OCI-LY3 (cell line): ENCODE results near the gene SPOCK3.

ENCODE experiments used
- H2AFZ ChIP-seq: fragments of 200-600, 300-600 bp; shearing (Covaris generic); 2 replicates; pipeline ENCODE4 v1.6.0; 2014; ENCODE audit warnings: antibody characterized with exemption, low read depth, low read length
- H3K27ac ChIP-seq: fragments of 200-600, 300-600 bp; sonication (generic); 2 replicates; pipeline ENCODE4 v1.5.1; 2014; ENCODE audit warnings: mild to moderate bottlenecking, low read length, moderate library complexity, mixed read lengths
- H3K27me3 ChIP-seq: fragments of 200-600, 300-600 bp; sonication (generic); 2 replicates; pipeline ENCODE4 v1.6.1; 2014; ENCODE audit warnings: low read depth, low read length, mixed read lengths
- H3K36me3 ChIP-seq: fragments of 200-600, 300-600 bp; sonication (generic); replicated peaks from 2 replicates; pipeline ENCODE3; 2014; ENCODE audit warnings: low read depth, low read length, mixed read lengths
- H3K4me1 ChIP-seq: fragments of 300-600, 200-600 bp; sonication (generic); 2 replicates; pipeline ENCODE4 v1.6.1; 2014; ENCODE audit warnings: low read length, mixed read lengths
- H3K4me2 ChIP-seq: fragments of 200-600, 300-600 bp; sonication (generic); 2 replicates; pipeline ENCODE4 v1.6.1; 2014; ENCODE audit warnings: low read length, mixed read lengths
- H3K4me3 ChIP-seq: fragments of 300-600, 200-600 bp; sonication (generic); 2 replicates; pipeline ENCODE4 v1.5.1; 2014; ENCODE audit warnings: antibody characterized with exemption, mild to moderate bottlenecking, low read length, moderate library complexity
- H3K79me2 ChIP-seq: fragments of 300-600, 200-600 bp; shearing (Covaris generic); 2 replicates; pipeline ENCODE4 v1.6.1; 2014; ENCODE audit warnings: mild to moderate bottlenecking, low read length, mixed read lengths
- H3K9ac ChIP-seq: fragments of 300-600, 200-600 bp; shearing (Covaris generic); 2 replicates; pipeline ENCODE4 v1.6.0; 2014; ENCODE audit warnings: mild to moderate bottlenecking, low read length, moderate library complexity
- H3K9me3 ChIP-seq: fragments of 200-600, 300-600 bp; shearing (Covaris generic); 2 replicates; pipeline ENCODE4 v1.6.1; 2014; ENCODE audit warnings: low read length, mixed read lengths; ENCODE audit not compliant: insufficient read depth
- H4K20me1 ChIP-seq: fragments of 200-600, 300-600 bp; sonication (generic); 2 replicates; pipeline ENCODE4 v1.6.1; 2016; ENCODE audit warnings: low read length, mixed read lengths; ENCODE audit not compliant: insufficient read depth
- CTCF ChIP-seq: fragments of 200-600, 300-600 bp; sonication (generic); IDR thresholded peaks from 2 replicates; pipeline ENCODE4 v1.5.1; 2014; ENCODE audit warnings: antibody characterized with exemption, low read length, low read depth
- EZH2phosphoT487 ChIP-seq: fragments of 200-600 bp; shearing (Covaris generic); IDR thresholded peaks from 2 replicates; pipeline ENCODE4 v1.6.1; 2018; ENCODE audit warnings: antibody characterized with exemption, mixed run types, low read depth

SPOCK3 gene

GRCh38 chr4:166822386-166822785 lies 411.9 kb downstream of the SPOCK3 start:
- Histone ChIP-seq H3K36me3 (peaks cover 5% of the 10 kb centered on the region), H3K4me3 (no peak overlapping the region)

GRCh38 chr4:166816890-166817289 lies 417.4 kb downstream of the SPOCK3 start:
- Histone ChIP-seq H4K20me1 (no peaks in the 10 kb centered on the region), H3K27me3 (no peaks in the 10 kb centered on the region), H3K4me2 (no peak overlapping the region), H3K36me3 (peaks cover 5% of the 10 kb centered on the region), H3K9ac (no peak overlapping the region), H3K4me3 (no peak overlapping the region), H3K9me3 (peaks cover 3% of the 10 kb centered on the region; the same call in 1 of the 2 replicates), H3K79me2 (no peaks in the 10 kb centered on the region), H3K27ac (no peak overlapping the region), H3K4me1 (peaks cover 20% of the 10 kb centered on the region), H2AFZ (peak overlapping the region; percentile 15)
- no peak for TF ChIP-seq CTCF
- TF ChIP-seq EZH2phosphoT487 = no peak

More at GRCh38 chr4:166822386-166822785, 411.9 kb downstream of the SPOCK3 start:
- Histone ChIP-seq H3K79me2 (no peaks in the 10 kb centered on the region), H4K20me1 (no peaks in the 10 kb centered on the region), H3K27me3 (no peaks in the 10 kb centered on the region), H3K9ac (no peak overlapping the region), H2AFZ (no peak overlapping the region), H3K4me1 (peaks cover 21% of the 10 kb centered on the region), H3K9me3 (peaks cover 3% of the 10 kb centered on the region; the same call in 1 of the 2 replicates), H3K4me2 (no peak overlapping the region), H3K27ac (no peak overlapping the region)
- TF ChIP-seq EZH2phosphoT487 = no peak
- TF ChIP-seq CTCF = no peak

GRCh38 chr4:166808380-166808779 lies 425.9 kb downstream of the SPOCK3 start:
- no peak overlapping the region for H2AFZ ChIP-seq
- no peaks in the 10 kb centered on the region for H4K20me1 ChIP-seq
- H3K4me3 ChIP-seq = no peak overlapping the region
- H3K79me2 ChIP-seq = no peaks in the 10 kb centered on the region
- H3K9me3 ChIP-seq = no peaks in the 10 kb centered on the region
- no peak overlapping the region for H3K9ac ChIP-seq
- no peak overlapping the region for H3K4me2 ChIP-seq
- H3K27ac ChIP-seq = no peak overlapping the region
- H3K4me1 ChIP-seq = no peaks in the 10 kb centered on the region
- no peaks in the 10 kb centered on the region for H3K36me3 ChIP-seq
- TF ChIP-seq EZH2phosphoT487 (no peak), CTCF (no peak)
- H3K27me3 ChIP-seq = no peaks in the 10 kb centered on the region

- H3K4me2 ChIP-seq = no peak overlapping the region
- H3K4me1 ChIP-seq = peaks cover 3% of the 10 kb centered on the region; the same call in 1 of the 2 replicates
- no peaks in the 10 kb centered on the region for H3K9me3 ChIP-seq
- no peaks in the 10 kb centered on the region for H4K20me1 ChIP-seq
- TF ChIP-seq EZH2phosphoT487 (no peak), CTCF (no peak)
- no peaks in the 10 kb centered on the region for H3K27me3 ChIP-seq
- H3K4me3 ChIP-seq = no peak overlapping the region
- H2AFZ ChIP-seq = no peak overlapping the region
- no peaks in the 10 kb centered on the region for H3K36me3 ChIP-seq
- no peak overlapping the region for H3K9ac ChIP-seq
- H3K79me2 ChIP-seq = no peaks in the 10 kb centered on the region
- no peak overlapping the region for H3K27ac ChIP-seq
These were observed 431.9 kb downstream of the SPOCK3 start for GRCh38 chr4:166802346-166802745.
